WTC11 (cell line): ENCODE results near the gene PRSS33. TPM values are rescaled to one million over a fixed set of nuclear protein-coding genes. Genes with fewer than 3 reads are reported as not detected.

ENCODE experiments used
- ATAC-seq: fragments of 200-7000 bp; cut with Tn5 transposase; 2 replicates; pipeline ENCODE4 v1.10.0; 2021; ENCODE audit warnings: mild to moderate bottlenecking, moderate library complexity
- CTCF ChIA-PET: fragments of 300-600 bp; sonication (Branson Sonifier 250); formaldehyde crosslinking; loops from one replicate; lab custom pipeline; 2021; ENCODE audit warnings: antibody characterized with exemption; lab: Charles Lee
- POLR2A ChIA-PET: fragments of 350-600 bp; sonication (Branson Sonifier 250); formaldehyde crosslinking; loops from one replicate; lab custom pipeline; 2021; ENCODE audit warnings: antibody characterized with exemption; lab: Charles Lee
- DNase-seq: peaks from one replicate; pipeline ENCODE4 v3.0.0; 2021; ENCODE audit warnings: low spot score
- H3K27ac Mint-ChIP-seq: 2 replicates; pipeline ENCODE4 v1.8.0; 2021; ENCODE audit warnings: mixed read lengths
- H3K27me3 Mint-ChIP-seq: 2 replicates; pipeline ENCODE4 v1.8.0; 2021; ENCODE audit warnings: low read depth, mild to moderate bottlenecking, moderate library complexity, mixed read lengths
- H3K36me3 Mint-ChIP-seq: 2 replicates; pipeline ENCODE4 v1.8.0; 2021; ENCODE audit warnings: mixed read lengths
- H3K4me1 Mint-ChIP-seq: 2 replicates; pipeline ENCODE4 v1.8.0; 2022; ENCODE audit warnings: mixed read lengths
- H3K4me3 Mint-ChIP-seq: 2 replicates; pipeline ENCODE4 v1.8.0; 2021; ENCODE audit warnings: mild to moderate bottlenecking, moderate library complexity, mixed read lengths
- H3K9me3 Mint-ChIP-seq: 2 replicates; pipeline ENCODE4 v1.8.0; 2021; ENCODE audit warnings: mixed read lengths
- AR ChIP-seq: fragments of 250-450 bp; sonication (Bioruptor Pico); IDR thresholded peaks from 2 replicates; pipeline ENCODE4 v1.9.0; 2021; ENCODE audit warnings: mild to moderate bottlenecking
- ARID4B ChIP-seq: sonication (generic); formaldehyde crosslinking; IDR thresholded peaks from 2 replicates; pipeline ENCODE4 v1.8.0; 2023; ENCODE audit warnings: missing genetic modification reagents, mild to moderate bottlenecking, borderline replicate concordance
- CTCF ChIP-seq: fragments of 200-600 bp; IDR thresholded peaks from 2 replicates; pipeline ENCODE4 v1.8.0; 2022; ENCODE audit warnings: antibody characterized with exemption
- ELF4 ChIP-seq: sonication (generic); formaldehyde crosslinking; IDR thresholded peaks from 2 replicates; pipeline ENCODE4 v1.8.1; 2022; ENCODE audit warnings: low read depth, mild to moderate bottlenecking, moderate library complexity, missing genetic modification reagents
- ESRRA ChIP-seq: sonication (generic); formaldehyde crosslinking; IDR thresholded peaks from 2 replicates; pipeline ENCODE4 v1.8.1; 2022; ENCODE audit warnings: mild to moderate bottlenecking, missing genetic modification reagents, borderline replicate concordance
- FOXP1 ChIP-seq: sonication (generic); formaldehyde crosslinking; IDR thresholded peaks from 2 replicates; pipeline ENCODE4 v1.8.0; 2022; ENCODE audit warnings: missing genetic modification reagents, mild to moderate bottlenecking, moderate library complexity, borderline replicate concordance
- IRF1 ChIP-seq: sonication (generic); formaldehyde crosslinking; IDR thresholded peaks from 2 replicates; pipeline ENCODE4 v1.8.0; 2023; ENCODE audit warnings: missing genetic modification reagents
- NFE2L1 ChIP-seq: sonication (generic); formaldehyde crosslinking; IDR thresholded peaks from 2 replicates; pipeline ENCODE4 v1.8.1; 2023; ENCODE audit warnings: missing genetic modification reagents
- NFYB ChIP-seq: sonication (generic); formaldehyde crosslinking; conservative IDR thresholded peaks from 2 replicates; pipeline ENCODE4 v1.8.0; 2022; ENCODE audit warnings: low read depth, missing genetic modification reagents
- NR2C2 ChIP-seq: sonication (generic); formaldehyde crosslinking; IDR thresholded peaks from 2 replicates; pipeline ENCODE4 v1.8.0; 2022; ENCODE audit warnings: mild to moderate bottlenecking, missing genetic modification reagents
- PREB ChIP-seq: sonication (generic); formaldehyde crosslinking; IDR thresholded peaks from 2 replicates; pipeline ENCODE4 v1.8.1; 2022; ENCODE audit warnings: mild to moderate bottlenecking, missing genetic modification reagents, moderate library complexity, borderline replicate concordance
- TEAD4 ChIP-seq: sonication (generic); formaldehyde crosslinking; IDR thresholded peaks from 2 replicates; pipeline ENCODE4 v1.8.0; 2022; ENCODE audit warnings: mild to moderate bottlenecking, missing genetic modification reagents
- ZBTB21 ChIP-seq: sonication (generic); formaldehyde crosslinking; IDR thresholded peaks from 2 replicates; pipeline ENCODE4 v1.8.1; 2023; ENCODE audit warnings: mild to moderate bottlenecking, missing genetic modification reagents, borderline replicate concordance
- ZNF121 ChIP-seq: sonication (generic); formaldehyde crosslinking; IDR thresholded peaks from 2 replicates; pipeline ENCODE4 v1.8.0; 2023; ENCODE audit warnings: missing genetic modification reagents
- ZNF532 ChIP-seq: fragments of 250-450 bp; sonication (Bioruptor Pico); IDR thresholded peaks from 2 replicates; pipeline ENCODE4 v1.9.0; 2021; ENCODE audit warnings: mild to moderate bottlenecking, borderline replicate concordance
- total RNA-seq: library from RNA; stranded (reverse); gene quantifications from 3 replicates; pipeline ENCODE4 v1.2.3, GENCODE V29; 2021

The PRSS33 gene
- total RNA-seq, 1 experiment from 2014 or later, result 0.24 TPM

- TF ChIP-seq ZBTB21 (CRISPR knock-in tag) (no peak), AR (CRISPR knock-in tag) (no peak), CTCF (no peak), ESRRA (no peak), NFYB (no peak)
Measured at GRCh38 chr16:2810651-2811050, 23.3 kb upstream of the PRSS33 start (continued).

GRCh38 chr16:2809149-2809760 lies 21.9 kb upstream of the PRSS33 start:
- H3K36me3 Mint-ChIP-seq, result no peaks in the 10 kb centered on the region
- H3K27ac Mint-ChIP-seq, result no peak overlapping the region
- CTCF ChIA-PET, result interaction anchor here (5.1 kb wide), 1 partner anchor 12 kb away, joined by 29 read pairs; the partner anchor contains the start of gene PRSS41
- TF ChIP-seq ZNF121 (CRISPR knock-in tag), result no peak
- no peak for TF ChIP-seq PREB (CRISPR knock-in tag)
- no peak for TF ChIP-seq ARID4B (CRISPR knock-in tag)
- no peak for TF ChIP-seq NFE2L1
- no peak for TF ChIP-seq ELF4
- no peak for TF ChIP-seq NR2C2 (CRISPR knock-in tag)
- TF ChIP-seq ZNF532 (CRISPR knock-in tag), result no peak
- no peak for TF ChIP-seq TEAD4 (CRISPR knock-in tag)
- no peak for TF ChIP-seq IRF1 (CRISPR knock-in tag)
- TF ChIP-seq FOXP1, result no peak
- TF ChIP-seq, all 79 proteins: peak for 0
- H3K4me1 Mint-ChIP-seq, result no peaks in the 10 kb centered on the region
- POLR2A ChIA-PET, result no interaction called here
- DNase-seq (no peak), ATAC-seq (no peak)
- peaks cover 5% of the 10 kb centered on the region for H3K9me3 Mint-ChIP-seq
- H3K4me3 Mint-ChIP-seq, result no peak overlapping the region
- H3K27me3 Mint-ChIP-seq, result peaks cover 28% of the 10 kb centered on the region
